ENCODE results near the gene F8. TPM values are rescaled to one million over a fixed set of nuclear protein-coding genes. Genes with fewer than 3 reads are reported as not detected.

Gene F8
- total and polyA plus RNA-seq, 2 of the 4 experiments (the other 2 are of a cell fraction) = 1.4 to 1.5 TPM

GRCh38 chrX:154795016-154795415, 227.5 kb downstream of the F8 start:
- Histone ChIP-seq H3K79me1 (ENCODE audit: low read depth in 1 of 2, low read length in 2 of 2) (peaks cover 5 to 16% of the 10 kb centered on the region in 2 experiments; a peak in 3 of 4 replicates), H3K36me3 (ENCODE audit: control insufficient read depth, insufficient read depth, low read length) (no peaks in the 10 kb centered on the region), H2AK9ac (replicated peaks; ENCODE audit: low read depth, low read length, poor library complexity) (no peak overlapping the region), H2BK20ac (ENCODE audit: low read depth, low read length) (no peak overlapping the region), H4K5ac (ENCODE audit: low read depth, low read length) (no peak overlapping the region), H4K91ac (ENCODE audit: insufficient read depth, low read depth, low read length) (no peak overlapping the region), H3K56ac (ENCODE audit: extremely low read depth, insufficient read depth, low read length) (no peak overlapping the region), H3K18ac (ENCODE audit: low read depth, low read length) (no peak overlapping the region), H2AK5ac (ENCODE audit: low read depth, low read length) (no peak overlapping the region), H3K27ac (ENCODE audit: insufficient read depth, low read length) (no peak overlapping the region), H2BK15ac (ENCODE audit: low read depth, low read length) (no peak overlapping the region), H3K4me1 (ENCODE audit: control insufficient read depth, insufficient read depth, low read length) (peaks cover 4% of the 10 kb centered on the region), H3K4me2 (ENCODE audit: low read depth, low read length) (no peak overlapping the region), H2BK5ac (ENCODE audit: low read depth, low read length, poor library complexity, severe bottlenecking) (no peak overlapping the region), H3K4me3 (ENCODE audit: insufficient read depth, low read depth, low read length) (no peak overlapping the region), H3K27me3 (ENCODE audit: control insufficient read depth, insufficient read depth, low read length) (no peaks in the 10 kb centered on the region), H2BK120ac (ENCODE audit: low read depth, low read length) (no peak overlapping the region), H2AFZ (replicated peaks; ENCODE audit: low read length, poor library complexity) (no peak overlapping the region), H3K9me1 (ENCODE audit: insufficient read depth, low read length) (no peaks in the 10 kb centered on the region), H3K14ac (replicated peaks; ENCODE audit: low read depth, low read length) (no peak overlapping the region), H3K4ac (ENCODE audit: low read depth, low read length) (no peak overlapping the region), H4K8ac (ENCODE audit: low read depth in 2 of 2, low read length in 2 of 2) (no peak overlapping the region), H4K20me1 (ENCODE audit: insufficient read depth, low read length) (peaks cover 3% of the 10 kb centered on the region; the same call in 1 of the 2 replicates), H3K9ac (ENCODE audit: low read depth, low read length) (no peak overlapping the region), H3K9me3 (ENCODE audit: control insufficient read depth, insufficient read depth, low read length) (no peaks in the 10 kb centered on the region), H3K23ac (ENCODE audit: low read depth, low read length) (no peak overlapping the region)
- ATAC-seq (ENCODE audit: low read depth) (no peak), DNase-seq (no peak)
- no peak for TF ChIP-seq ELK1 (IDR thresholded peaks at IDR 0.05; ENCODE audit: borderline replicate concordance, low read depth, low read length)
- no TSS peak for BruUV-seq (replicated peaks)
- intact Hi-C loops (cut with micrococcal nuclease) = no loop called here
- dilution Hi-C loops (cut with HindIII; ENCODE audit: low sequenced_read_pairs, unreplicated experiment) = no loop called here
- POLR2A ChIA-PET (ENCODE audit: unreplicated experiment) = no interaction called here
- CTCF ChIA-PET = no interaction called here
- no CpG with 5 or more reads among the region's 2 CpGs for WGBS, 2 experiments (ENCODE audit: extremely low coverage in 2 of 2, insufficient read length in 1 of 2)
- in situ Hi-C loops (cut with MboI; ENCODE audit: low sequenced_read_pairs) = no loop called here
